GM12878 (cell line): ENCODE results near the gene XRCC6. TPM values are rescaled to one million over a fixed set of nuclear protein-coding genes. Genes with fewer than 3 reads are reported as not detected.
A peak's percentile ranks its signal among the peaks of the same experiment; 100 is the strongest.

Source experiments
- CBFB ChIP-seq: IDR thresholded peaks from 2 replicates; pipeline ENCODE4 v1.6.1; 2016; ENCODE audit warnings: antibody characterized with exemption, low read depth
- DPF2 ChIP-seq: fragments of 450-650 bp; IDR thresholded peaks from 2 replicates; pipeline ENCODE4 v1.6.1; 2017; ENCODE audit warnings: mild to moderate bottlenecking
- E4F1 ChIP-seq: fragments of 450-650 bp; IDR thresholded peaks from 2 replicates; pipeline ENCODE4 v1.6.1; 2018; ENCODE audit warnings: borderline replicate concordance, mild to moderate bottlenecking; ENCODE audit not compliant: partially characterized antibody
- IKZF1 ChIP-seq: fragments of 450-650 bp; conservative IDR thresholded peaks from 2 replicates; pipeline ENCODE4 v1.6.1; 2017; ENCODE audit warnings: antibody characterized with exemption, mild to moderate bottlenecking
- NKRF ChIP-seq: fragments of 450-650 bp; conservative IDR thresholded peaks from 2 replicates; pipeline ENCODE4 v1.6.1; 2017; ENCODE audit warnings: mild to moderate bottlenecking, moderate library complexity
- POLR2AphosphoS5 ChIP-seq: IDR thresholded peaks from 2 replicates; pipeline ENCODE4 v1.6.1; 2011; ENCODE audit warnings: mild to moderate bottlenecking, low read length, inconsistent platforms
- SUPT20H ChIP-seq: IDR thresholded peaks from 2 replicates; pipeline ENCODE4 v1.6.1; 2011; ENCODE audit warnings: low read depth, mild to moderate bottlenecking, low read length, moderate library complexity, borderline replicate concordance; ENCODE audit not compliant: control insufficient read depth
- ZNF207 ChIP-seq: fragments of 450-650 bp; IDR thresholded peaks from 2 replicates; pipeline ENCODE4 v1.6.1; 2014; ENCODE audit warnings: antibody characterized with exemption, mild to moderate bottlenecking, borderline replicate concordance
- ZNF274 ChIP-seq: IDR thresholded peaks from one replicate; pipeline ENCODE4 v1.8.0; 2011; ENCODE audit not compliant: insufficient read length, insufficient read depth
- polyA plus RNA-seq, 11 experiments: library from polyadenylated mRNA; depleted of rRNA in 4 of 11; unstranded in 6 of 11; stranded (reverse) in 5 of 11; fragments of >200 nt; fragmentation: Nextera tagmentation in 4 of 11; fragmentation: Illumina TruSeq in 1 of 11; extraction: Ambion mirVana in 4 of 11; extraction: Trizol in 1 of 11; gene quantifications; 1 replicate in 1 of 11; 2 replicates in 10 of 11; pipeline versions ENCODE4 v1.2.1 to v1.2.3, GENCODE V29; 2011 to 2016; ENCODE audit warnings: inconsistent platforms in 2 of 11, missing spikeins in 2 of 11, low read depth in 1 of 11
- total RNA-seq, 4 experiments: library from RNA; depleted of rRNA in 3 of 4; stranded (reverse); fragments of >200 nt in 3 of 4; fragmentation: Illumina TruSeq in 1 of 4; extraction: Trizol in 1 of 4; gene quantifications; 2 replicates each; pipeline versions ENCODE4 v1.2.1 to v1.2.3, GENCODE V29; 2013 to 2021

The XRCC6 gene
- total and polyA plus RNA-seq, 10 of the 15 experiments (the other 5 are each of a cell fraction or from before 2014, with no cell fraction given), result 186 to 718 (median 348) TPM

DNA sequence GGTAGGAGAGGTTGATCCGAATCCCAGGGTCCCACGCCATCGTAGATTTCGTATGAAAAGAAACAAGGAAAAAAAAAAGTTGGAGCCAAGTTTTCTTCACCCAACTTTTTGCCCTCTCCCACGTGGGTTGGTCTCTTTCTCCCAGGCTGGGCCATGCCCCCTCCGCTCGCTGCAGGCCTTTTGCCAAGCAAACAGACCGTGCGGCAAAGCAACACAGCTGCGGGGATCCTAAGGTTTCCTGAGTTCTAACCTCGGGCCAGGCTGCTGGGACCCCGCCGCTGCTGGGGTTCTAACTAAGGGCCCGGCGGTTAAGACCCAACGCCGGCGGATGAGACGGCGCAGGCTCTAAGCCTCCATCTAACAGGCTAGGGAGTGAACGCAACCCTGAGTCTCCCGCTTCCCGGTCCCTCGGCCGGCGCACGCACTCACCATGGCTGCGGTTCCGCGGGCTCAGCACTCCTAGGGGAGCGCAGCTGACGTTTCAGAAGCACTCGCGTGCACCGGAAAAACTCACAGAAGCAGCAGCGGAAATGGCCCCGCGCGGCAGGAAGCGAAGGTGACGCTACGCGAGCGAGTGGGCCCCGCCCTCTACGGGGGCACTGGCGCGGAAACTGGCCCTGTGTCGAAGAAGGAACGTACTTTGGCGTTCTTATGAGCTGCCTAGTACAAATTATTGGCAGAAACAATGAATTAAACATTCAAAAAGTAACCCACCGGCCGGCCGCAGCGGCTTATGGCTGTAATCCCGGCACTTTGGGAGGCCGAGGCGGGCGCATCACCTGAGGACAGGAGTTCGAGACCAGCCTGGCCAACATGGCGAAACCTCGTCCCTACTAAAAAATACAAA is 67.5 kb downstream of the XRCC6 start, which contains the start of gene SNU13 (continued):
- TF ChIP-seq SUPT20H (no peak), DPF2 (0 out of 2 replicates have a peak, but pooled peaks have one; percentile 52), CBFB (peak; percentile 86), ZNF274 (no peak), ZNF207 (no peak), IKZF1 (peak; percentile 89), POLR2AphosphoS5 (peak; percentile 93), NKRF (peak; percentile 45), E4F1 (no peak)
